Brain microvascular endothelial cell (primary cell): Measurements from ENCODE around the gene MTMR10.
A peak's percentile ranks its signal among the peaks of the same experiment; 100 is the strongest.

Source experiments
- DNase-seq: peaks from one replicate; pipeline ENCODE4 v3.0.0-alpha.2; 2020
- H3K27ac ChIP-seq: fragments of 250-450 bp; sonication (Bioruptor Pico); 2 replicates; pipeline ENCODE4 v1.5.1; 2020; ENCODE audit warnings: mild to moderate bottlenecking, moderate library complexity
- H3K27me3 ChIP-seq: fragments of 250-450 bp; sonication (Bioruptor Pico); replicated peaks from 2 replicates; pipeline ENCODE4 v1.5.1; 2020; ENCODE audit warnings: mild to moderate bottlenecking
- H3K36me3 ChIP-seq: fragments of 250-450 bp; sonication (Bioruptor Pico); replicated peaks from 2 replicates; pipeline ENCODE4 v1.5.1; 2020; ENCODE audit warnings: mild to moderate bottlenecking
- H3K4me3 ChIP-seq: 2 replicates; pipeline ENCODE4 v1.5.1; 2011; ENCODE audit warnings: low read depth, mild to moderate bottlenecking, control low read depth, low read length, moderate library complexity
- CTCF ChIP-seq: IDR thresholded peaks from 2 replicates; pipeline ENCODE4 v1.5.1; 2011; ENCODE audit warnings: low read depth, mild to moderate bottlenecking, moderate library complexity, low read length, control low read depth, inconsistent platforms; ENCODE audit errors: missing control alignments
- in situ Hi-C: cut with HindIII; loops from 2 replicates; pipeline ENCODE4 v1.10.0; 2017; ENCODE audit warnings: low sequenced_read_pairs, low pct_ligation_motif_present

The MTMR10 gene

GRCh38 chr15:30917013-30917412 lies 74.4 kb downstream of the MTMR10 start:
- Histone ChIP-seq H3K36me3 (peaks cover 15% of the 10 kb centered on the region), H3K27me3 (no peaks in the 10 kb centered on the region), H3K27ac (no peak overlapping the region), H3K4me3 (no peak overlapping the region)
- in situ Hi-C loops = no loop called here
- no peak for DNase-seq
- no peak for TF ChIP-seq CTCF

GRCh38 chr15:30913761-30914160 lies 77.7 kb downstream of the MTMR10 start:
- in situ Hi-C loops = no loop called here
- H3K36me3 ChIP-seq = peaks cover 12% of the 10 kb centered on the region
- H3K27ac ChIP-seq = no peak overlapping the region
- H3K27me3 ChIP-seq = no peaks in the 10 kb centered on the region
- no peak for TF ChIP-seq CTCF
- no peak overlapping the region for H3K4me3 ChIP-seq
- DNase-seq = no peak

- Histone ChIP-seq H3K4me3 (no peak overlapping the region), H3K36me3 (no peaks in the 10 kb centered on the region), H3K27ac (no peak overlapping the region), H3K27me3 (no peaks in the 10 kb centered on the region)
- in situ Hi-C loops = no loop called here
- DNase-seq = no peak
- TF ChIP-seq CTCF = no peak
Observed at GRCh38 chr15:30906366-30906765, 85.1 kb downstream of the MTMR10 start.

GRCh38 chr15:30905821-30906220 lies 85.6 kb downstream of the MTMR10 start:
- Histone ChIP-seq H3K27ac (no peak overlapping the region), H3K27me3 (no peaks in the 10 kb centered on the region), H3K4me3 (no peak overlapping the region), H3K36me3 (no peaks in the 10 kb centered on the region)
- no peak for DNase-seq
- peak; percentile 33 for TF ChIP-seq CTCF
- in situ Hi-C loops = no loop called here

- no peak for DNase-seq
- Histone ChIP-seq H3K27ac (no peak overlapping the region), H3K36me3 (no peaks in the 10 kb centered on the region), H3K27me3 (no peaks in the 10 kb centered on the region), H3K4me3 (no peak overlapping the region)
- no peak for TF ChIP-seq CTCF
- in situ Hi-C loops = no loop called here
Observed at GRCh38 chr15:30904812-30905211, 86.6 kb downstream of the MTMR10 start.

GRCh38 chr15:30903497-30904187 lies 87.8 kb downstream of the MTMR10 start, which contains the start of gene FAN1:
FAN1 (plus strand) TSS chr15:30903915; CDS start chr15:30904664, 749 bp downstream.
- no peaks in the 10 kb centered on the region for H3K36me3 ChIP-seq
- no peak for TF ChIP-seq CTCF
- in situ Hi-C loops = no loop called here
- peak within 1 kb of the TSS; percentile 81 for H3K4me3 ChIP-seq
- DNase-seq = peak; percentile 87
- no peaks in the 10 kb centered on the region for H3K27me3 ChIP-seq
- H3K27ac ChIP-seq = peak within 1 kb of the TSS; percentile 15
